Mononuclear cell (primary cell): ENCODE results near the gene ETNK2. TPM values are rescaled to one million over a fixed set of nuclear protein-coding genes. Genes with fewer than 3 reads are reported as not detected.
"Not testable (repeated sequence)": the region's sequence is repeated elsewhere in the genome, so short reads cannot be mapped to it uniquely, and the experiment has no call there.

Experiments
- H3K27me3 ChIP-seq: 2 replicates; pipeline ENCODE4 v1.6.0; 2011; ENCODE audit warnings: low read length, control low read depth; ENCODE audit not compliant: insufficient read depth
- H3K4me1 ChIP-seq: 2 replicates; pipeline ENCODE4 v1.5.1; 2011; ENCODE audit warnings: mild to moderate bottlenecking, low read length, control low read depth; ENCODE audit not compliant: insufficient read depth
- H3K4me3 ChIP-seq: 2 replicates; pipeline ENCODE4 v1.5.1; 2011; ENCODE audit warnings: mild to moderate bottlenecking, low read length, moderate library complexity
- H3K9me3 ChIP-seq: 2 replicates; pipeline ENCODE4 v1.5.1; 2011; ENCODE audit warnings: low read depth, mild to moderate bottlenecking, control low read depth, low read length
- total RNA-seq: library from RNA; depleted of rRNA; stranded (reverse); fragments of >200 nt; gene quantifications from one replicate; pipeline ENCODE4 v1.2.3, GENCODE V29; 2012

The ETNK2 gene
- total RNA-seq, 1 donor = 3.0 TPM

DNA sequence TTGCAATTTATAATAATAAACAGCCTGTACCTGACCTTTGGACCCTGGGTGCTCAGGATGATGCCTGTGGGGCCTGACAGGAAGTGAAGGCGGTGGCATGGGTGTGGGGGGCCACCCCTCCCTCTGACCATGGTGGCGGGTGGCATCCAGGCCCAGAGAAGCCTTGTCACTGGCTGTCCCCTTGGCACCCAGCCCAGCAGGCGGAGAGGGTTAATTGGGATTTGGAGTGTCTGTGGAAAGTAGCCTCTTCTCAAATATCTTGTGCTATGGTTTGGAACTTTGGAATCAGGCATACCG is 58.5 kb downstream of the ETNK2 start:
- Histone ChIP-seq H3K27me3 (no peaks in the 10 kb centered on the region), H3K4me1 (no peaks in the 10 kb centered on the region), H3K4me3 (no peak overlapping the region), H3K9me3 (no peaks in the 10 kb centered on the region)

DNA sequence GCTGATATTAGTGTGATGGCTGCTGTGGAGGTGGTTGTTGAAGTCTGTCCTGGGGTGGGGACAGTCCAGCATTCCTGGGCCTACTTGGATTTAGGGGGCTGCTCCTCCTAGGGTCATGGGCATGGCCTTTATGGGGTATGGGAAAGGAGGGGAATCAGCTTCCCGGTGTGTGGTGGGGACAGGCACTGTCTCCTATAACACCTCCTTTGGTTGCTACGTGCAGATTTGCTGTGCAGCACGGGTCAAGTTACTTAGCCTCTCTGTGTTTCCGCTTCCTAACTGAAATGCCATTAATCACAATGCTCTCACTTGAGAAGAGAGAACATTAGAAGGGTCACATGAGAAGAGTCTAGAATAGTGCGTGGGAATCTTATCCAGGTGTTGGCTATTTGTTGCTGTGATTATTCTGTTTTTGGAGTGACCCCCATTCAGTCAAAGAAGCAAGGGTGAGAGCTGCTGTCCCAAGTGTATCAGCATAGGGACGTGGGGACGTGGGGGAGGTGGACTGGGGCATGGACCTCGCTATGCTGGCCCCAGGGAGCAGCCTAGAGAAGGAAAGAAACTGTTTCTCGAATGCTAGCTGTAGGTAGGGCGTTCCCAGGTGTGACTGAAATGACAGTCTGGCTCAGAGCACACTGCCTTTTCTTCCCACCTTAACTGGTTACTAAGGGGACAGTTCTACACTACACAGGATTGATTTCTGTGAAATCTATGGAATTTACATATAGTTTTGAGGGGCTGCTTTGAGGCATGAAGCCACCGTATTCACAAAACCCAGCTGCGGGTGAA is 59.0 kb downstream of the ETNK2 start:
- Histone ChIP-seq H3K4me1 (no peaks in the 10 kb centered on the region), H3K4me3 (no peak overlapping the region), H3K9me3 (no peaks in the 10 kb centered on the region), H3K27me3 (no peaks in the 10 kb centered on the region)

DNA sequence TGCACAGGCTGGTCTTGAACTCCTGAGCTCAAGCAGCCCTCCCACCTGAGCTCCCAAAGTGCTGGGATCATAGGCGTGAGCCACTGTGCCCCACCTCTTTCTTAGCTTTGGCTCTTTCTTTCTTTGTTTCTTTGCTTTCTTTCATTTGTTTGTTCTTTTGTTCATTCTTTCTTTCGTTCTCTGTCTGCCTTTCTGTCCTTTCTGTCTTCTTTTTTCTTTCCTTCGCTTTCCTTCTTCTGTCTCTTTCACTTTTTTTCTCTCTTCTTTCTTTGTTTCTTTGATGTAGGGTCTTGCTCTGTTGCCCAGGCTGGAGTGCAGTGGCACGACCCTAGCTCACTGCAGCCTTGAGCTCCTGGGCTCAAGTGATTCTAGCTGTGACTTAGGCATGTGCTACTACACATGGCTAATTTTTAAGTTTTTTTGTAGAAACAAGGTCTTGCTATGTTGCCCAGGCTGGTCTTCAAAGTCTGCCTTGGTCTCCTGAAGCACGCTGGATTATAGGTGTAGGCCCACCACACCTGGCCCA is 60.0 kb downstream of the ETNK2 start:
- H3K4me1 ChIP-seq = no peaks in the 10 kb centered on the region
- no peaks in the 10 kb centered on the region for H3K9me3 ChIP-seq
- H3K4me3 ChIP-seq = no peak overlapping the region
- H3K27me3 ChIP-seq = no peaks in the 10 kb centered on the region

DNA sequence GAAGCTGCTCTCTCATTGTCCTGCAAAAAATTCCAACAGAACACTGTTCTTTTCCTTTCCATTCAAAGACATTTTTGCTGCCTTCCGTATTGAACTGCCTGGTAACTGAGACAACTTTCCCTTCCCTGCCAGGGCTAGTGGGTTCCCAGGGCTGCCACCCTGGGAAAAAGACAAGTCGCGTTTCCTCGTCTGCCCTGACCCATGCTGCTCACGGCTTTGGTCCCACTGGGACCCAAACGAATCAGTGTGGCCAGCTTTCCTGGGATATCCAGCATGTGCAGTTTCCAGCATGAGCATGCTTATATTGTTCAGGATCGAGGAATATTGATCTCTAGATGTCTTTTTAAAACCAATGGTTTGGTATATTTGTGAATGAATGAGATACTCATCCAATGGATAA is 60.8 kb downstream of the ETNK2 start:
- no peaks in the 10 kb centered on the region for H3K9me3 ChIP-seq
- H3K4me1 ChIP-seq = no peaks in the 10 kb centered on the region
- H3K4me3 ChIP-seq = no peak overlapping the region
- H3K27me3 ChIP-seq = no peaks in the 10 kb centered on the region

DNA sequence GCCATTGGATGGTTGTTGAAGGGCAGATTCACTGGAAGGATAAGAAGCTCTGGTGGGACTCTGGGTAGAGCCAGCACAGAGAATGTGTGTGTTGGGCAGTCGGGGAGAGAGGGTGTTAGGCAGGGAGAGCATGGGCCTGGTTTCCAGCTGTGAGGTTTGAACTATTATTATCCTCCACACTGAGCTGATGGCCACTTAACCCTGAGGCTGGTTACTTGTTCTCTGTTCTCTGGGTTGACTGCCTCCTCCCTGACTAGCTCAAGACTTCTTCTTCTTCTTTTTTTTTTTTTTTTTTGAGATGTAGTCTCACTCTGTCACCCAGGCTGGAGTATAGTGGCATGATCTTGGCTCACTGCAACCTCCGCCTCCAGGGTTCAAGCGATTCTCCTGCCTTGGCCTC is 61.7 kb downstream of the ETNK2 start:
- not testable (repeated sequence) for H3K27me3 ChIP-seq, H3K4me3 ChIP-seq, H3K9me3 ChIP-seq, H3K4me1 ChIP-seq

DNA sequence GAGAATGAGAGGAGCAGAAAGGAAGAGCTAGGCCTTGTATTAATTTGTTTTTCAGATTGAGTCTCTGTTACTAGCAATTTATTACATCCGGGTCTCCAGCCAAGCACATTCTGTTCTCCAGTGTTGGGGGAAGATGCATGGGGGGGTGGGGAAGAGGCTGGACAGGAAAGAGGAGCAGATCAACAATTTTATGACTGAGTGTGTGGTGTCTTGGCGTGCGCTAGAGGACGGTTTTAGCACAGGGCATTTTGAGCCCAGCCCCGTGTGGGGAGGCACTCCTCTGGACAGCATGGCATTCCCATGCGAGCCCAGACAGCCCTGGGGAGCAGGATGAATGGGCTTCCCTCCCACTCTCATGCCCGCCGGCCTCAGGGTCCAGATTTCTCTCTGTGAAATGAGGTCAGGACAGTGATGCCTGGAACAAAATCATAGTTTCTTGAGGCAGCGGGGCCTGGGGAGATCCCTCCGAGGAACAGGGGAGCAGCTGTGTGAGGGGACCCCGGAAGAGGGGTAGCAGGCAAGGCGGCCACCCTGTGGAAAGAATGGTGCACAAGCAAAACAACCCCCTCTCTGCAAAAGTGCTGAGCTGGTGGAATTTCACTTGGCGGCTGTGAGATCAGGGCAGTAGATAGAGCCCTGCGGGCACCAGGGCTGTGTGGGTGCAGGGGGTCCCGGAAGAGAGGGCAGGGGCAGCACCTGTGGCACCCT is 62.6 kb downstream of the ETNK2 start:
- H3K4me1 ChIP-seq = no peaks in the 10 kb centered on the region
- H3K27me3 ChIP-seq = no peaks in the 10 kb centered on the region
- H3K9me3 ChIP-seq = no peaks in the 10 kb centered on the region
- H3K4me3 ChIP-seq = no peak overlapping the region

DNA sequence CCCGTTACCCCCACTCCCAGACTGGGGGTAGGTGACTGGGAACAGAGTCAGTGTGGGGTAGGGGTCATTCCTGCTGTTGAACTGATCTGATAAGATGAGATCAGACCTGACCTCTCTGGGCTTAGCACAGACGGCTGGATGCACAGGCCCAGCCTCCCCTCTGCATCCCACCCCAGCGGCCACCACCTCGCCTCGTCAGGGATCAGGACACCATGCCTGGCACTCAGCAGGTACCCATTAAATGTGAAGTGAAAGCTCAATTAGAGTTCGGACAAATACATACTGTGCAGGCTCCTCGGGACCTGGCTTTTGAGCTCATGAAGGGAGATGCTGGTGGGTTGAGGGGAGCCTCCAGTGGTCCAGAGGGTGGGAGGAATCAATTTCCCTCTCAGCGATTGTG is 63.2 kb downstream of the ETNK2 start:
- Histone ChIP-seq H3K4me1 (no peaks in the 10 kb centered on the region), H3K27me3 (no peaks in the 10 kb centered on the region), H3K4me3 (no peak overlapping the region), H3K9me3 (no peaks in the 10 kb centered on the region)

DNA sequence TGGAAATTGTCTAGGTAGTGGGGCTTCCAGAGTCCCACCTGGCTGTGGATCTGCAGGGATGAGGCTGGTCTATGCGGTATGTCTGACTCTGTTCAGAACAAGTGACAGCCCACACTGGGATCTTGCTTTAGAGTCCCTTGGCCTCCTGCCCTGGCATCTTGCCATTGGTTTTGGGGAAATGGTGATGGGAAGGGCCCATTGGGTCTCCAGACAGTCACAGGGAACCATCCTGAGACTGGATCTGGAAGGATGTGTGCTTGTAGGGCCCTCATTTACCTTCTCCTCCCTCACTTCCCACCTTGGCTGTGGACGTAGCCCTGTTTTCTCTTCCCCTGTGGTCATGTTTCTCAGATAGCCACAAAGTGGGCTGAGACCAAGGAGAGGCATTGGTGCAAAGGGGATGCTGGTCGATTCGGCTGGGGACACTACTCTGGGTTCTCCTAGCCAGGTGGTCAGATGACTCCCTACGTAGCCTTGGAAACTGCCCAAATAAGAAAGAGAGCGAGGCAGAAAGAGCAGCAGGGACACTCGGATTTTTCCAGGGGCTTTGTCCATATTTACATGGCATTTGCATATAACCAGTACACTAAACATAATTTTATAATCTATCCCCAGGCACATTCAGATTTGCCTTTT is 63.8 kb downstream of the ETNK2 start:
- no peaks in the 10 kb centered on the region for H3K27me3 ChIP-seq
- no peak overlapping the region for H3K4me3 ChIP-seq
- no peaks in the 10 kb centered on the region for H3K9me3 ChIP-seq
- H3K4me1 ChIP-seq = no peaks in the 10 kb centered on the region

DNA sequence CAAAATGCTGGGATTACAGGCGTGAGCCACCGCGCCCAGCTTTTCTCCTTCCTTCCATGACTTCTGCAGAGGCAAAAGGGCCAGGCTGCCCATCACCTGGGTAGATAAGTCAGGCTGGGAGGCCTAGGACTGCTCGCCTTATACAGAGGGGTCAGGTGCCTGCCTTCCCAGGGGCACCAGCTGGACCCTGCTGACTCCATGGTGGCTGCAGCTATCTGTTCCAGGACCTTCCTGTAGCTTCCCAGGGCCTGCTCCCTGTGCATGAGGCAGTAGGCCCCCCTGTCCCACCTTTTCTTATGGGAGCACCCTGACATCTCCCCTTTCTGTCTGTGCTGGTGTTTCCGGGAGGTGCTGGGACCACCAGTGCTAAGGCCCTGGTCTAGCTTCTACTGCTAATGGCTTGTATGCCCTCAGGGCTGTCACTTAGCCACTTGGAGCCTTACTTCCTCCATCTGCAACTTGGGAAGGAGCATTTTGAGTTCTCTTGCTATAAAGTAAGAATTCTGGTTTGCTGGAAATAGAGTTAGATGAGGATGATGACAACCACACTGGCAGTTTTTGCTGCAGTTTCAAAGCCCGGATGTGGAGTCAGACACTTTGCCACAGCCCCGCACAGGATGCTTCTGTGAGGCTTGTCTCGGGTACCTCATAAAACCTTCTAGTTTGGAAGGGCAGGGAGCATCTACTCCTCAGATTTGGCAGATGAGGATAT is 64.5 kb downstream of the ETNK2 start:
- no peaks in the 10 kb centered on the region for H3K4me1 ChIP-seq
- H3K27me3 ChIP-seq = no peaks in the 10 kb centered on the region
- no peaks in the 10 kb centered on the region for H3K9me3 ChIP-seq
- no peak overlapping the region for H3K4me3 ChIP-seq

DNA sequence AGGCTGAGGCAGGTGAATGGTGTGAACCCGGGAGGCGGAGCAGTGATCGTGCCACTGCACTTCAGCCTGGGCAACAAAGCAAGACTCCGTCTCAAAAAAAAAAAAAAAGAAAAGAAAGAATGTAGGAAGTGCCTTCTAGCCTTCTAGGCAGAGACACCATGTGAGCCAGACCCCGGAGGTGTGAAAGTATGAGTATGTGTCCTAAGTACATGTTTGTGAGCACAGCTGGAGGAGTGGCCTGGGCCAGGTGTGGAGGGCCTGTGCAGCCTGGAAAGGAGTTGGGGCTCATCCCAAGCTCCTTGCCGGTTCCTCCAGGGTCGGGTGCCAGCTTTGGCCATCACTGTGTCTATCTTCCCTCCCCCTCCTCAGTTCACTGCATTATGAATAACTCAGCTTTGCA is 66.0 kb downstream of the ETNK2 start:
- H3K9me3 ChIP-seq = no peaks in the 10 kb centered on the region
- H3K27me3 ChIP-seq = no peaks in the 10 kb centered on the region
- H3K4me3 ChIP-seq = no peak overlapping the region
- H3K4me1 ChIP-seq = no peaks in the 10 kb centered on the region

DNA sequence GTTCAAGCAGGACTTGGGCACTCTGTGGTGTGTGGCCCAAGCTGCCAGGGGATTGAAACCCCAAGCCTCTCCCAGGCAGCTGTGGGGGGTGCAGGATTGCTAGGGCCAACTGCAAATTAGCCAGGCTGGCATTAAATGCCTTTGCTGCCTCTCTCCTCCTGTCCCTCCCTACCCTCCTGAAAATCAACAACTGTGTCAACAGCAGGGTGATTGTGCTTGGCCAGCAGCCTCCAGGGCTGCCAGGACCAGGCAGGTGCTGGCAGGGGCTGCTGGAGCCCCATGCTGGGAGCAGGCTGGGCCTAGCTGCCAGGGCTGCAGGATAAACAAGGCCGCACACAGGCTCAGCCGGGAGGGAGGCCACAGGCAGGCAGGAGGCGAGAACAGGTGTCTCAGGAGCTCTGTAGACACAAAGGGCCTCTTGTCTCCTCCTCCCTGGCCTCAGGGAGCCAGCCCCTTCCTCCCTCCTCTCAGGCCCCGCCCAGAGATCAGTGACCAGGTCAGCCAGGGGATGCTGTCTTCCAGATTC is 67.5 kb downstream of the ETNK2 start:
- Histone ChIP-seq H3K27me3 (no peaks in the 10 kb centered on the region), H3K4me1 (no peaks in the 10 kb centered on the region), H3K9me3 (no peaks in the 10 kb centered on the region), H3K4me3 (no peak overlapping the region)

DNA sequence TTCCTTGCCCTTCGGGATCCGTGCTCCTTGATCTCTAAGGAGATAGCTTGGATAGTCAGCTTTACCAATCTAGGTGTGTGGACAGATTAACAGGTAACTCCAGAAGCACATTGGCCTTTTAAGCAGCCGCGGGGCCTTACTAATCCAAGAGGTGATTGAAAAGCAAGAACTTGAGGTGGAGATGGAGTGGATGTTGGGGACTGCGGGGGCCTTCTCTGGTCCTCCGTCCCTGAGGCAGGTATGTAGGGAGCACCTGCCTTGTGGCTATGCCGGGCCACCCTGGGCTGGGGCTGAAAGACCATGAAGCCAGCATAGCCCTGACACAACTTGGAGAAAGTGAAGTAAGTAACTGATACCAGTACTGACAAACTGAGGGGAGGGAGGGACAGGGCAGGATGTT is 68.4 kb downstream of the ETNK2 start:
- no peaks in the 10 kb centered on the region for H3K4me1 ChIP-seq
- no peaks in the 10 kb centered on the region for H3K9me3 ChIP-seq
- H3K27me3 ChIP-seq = no peaks in the 10 kb centered on the region
- H3K4me3 ChIP-seq = no peak overlapping the region

DNA sequence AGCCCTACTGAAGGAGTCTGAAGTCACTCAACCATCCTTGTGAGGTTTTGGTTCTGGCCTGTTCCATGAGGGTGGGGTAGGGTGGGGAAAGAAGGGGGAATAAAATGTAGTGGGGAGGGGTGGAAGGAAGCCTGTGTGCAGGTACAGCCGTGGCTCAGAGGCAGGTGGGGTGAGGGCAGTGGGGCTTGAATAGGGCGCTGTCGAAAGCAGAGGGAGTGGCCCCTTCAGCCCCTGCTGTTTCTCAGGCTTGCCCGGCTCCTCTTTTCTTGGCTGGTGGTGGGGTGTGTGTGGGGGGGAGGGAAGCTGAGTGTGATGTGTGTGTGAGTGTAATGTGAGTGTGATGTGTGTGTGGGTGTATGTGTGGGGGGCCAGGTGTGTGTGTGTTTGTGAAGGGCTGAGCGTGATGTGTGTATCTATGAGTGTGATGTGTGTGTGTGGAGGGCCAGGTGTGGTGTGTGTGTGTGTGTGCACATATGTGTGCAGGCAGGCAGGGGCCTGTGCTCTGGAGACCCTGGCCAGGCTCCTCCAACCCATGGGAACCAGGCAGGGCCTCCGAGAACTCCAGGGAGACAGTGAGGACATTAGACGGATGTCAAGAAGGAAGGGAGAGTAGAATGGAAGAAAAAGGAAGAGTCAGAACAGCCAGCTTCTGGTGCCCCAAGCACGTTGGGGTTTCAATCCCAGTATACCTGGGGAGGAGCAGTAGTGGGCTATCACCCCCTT is 69.9 kb downstream of the ETNK2 start:
- Histone ChIP-seq H3K4me3 (no peak overlapping the region), H3K9me3 (no peaks in the 10 kb centered on the region), H3K27me3 (peaks cover under 1% of the 10 kb centered on the region), H3K4me1 (no peaks in the 10 kb centered on the region)

DNA sequence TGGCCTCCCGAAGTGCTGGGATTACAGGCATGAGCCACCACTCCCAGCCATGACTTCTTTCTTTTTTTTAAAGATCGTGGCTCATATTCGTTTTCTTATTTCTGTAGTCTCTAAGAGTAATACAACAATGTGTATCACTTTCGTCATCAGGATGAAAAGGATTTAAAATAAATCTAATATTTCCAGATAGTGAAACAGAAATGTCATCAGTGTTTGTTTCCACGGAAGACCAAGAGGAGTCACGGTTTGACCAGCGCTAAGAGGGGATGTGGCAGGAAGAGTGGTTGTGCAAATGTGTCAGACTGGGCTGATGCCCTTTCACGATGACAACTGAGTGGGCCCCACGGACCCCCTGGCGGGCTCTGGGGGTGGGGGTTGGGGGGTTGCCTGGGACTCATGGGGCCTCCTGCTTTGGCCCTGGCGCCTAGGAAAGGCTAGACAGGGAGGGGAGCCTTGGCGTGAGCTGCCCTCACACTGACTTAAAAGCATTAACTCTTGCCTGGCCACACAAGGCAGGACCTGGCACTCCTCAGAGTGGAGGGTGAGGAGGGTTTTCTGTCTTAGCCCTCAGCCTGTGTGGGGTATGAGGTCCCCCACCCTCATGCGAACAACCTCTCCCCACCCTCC is 70.6 kb downstream of the ETNK2 start:
- Histone ChIP-seq H3K27me3 (peaks cover 7% of the 10 kb centered on the region), H3K9me3 (no peaks in the 10 kb centered on the region), H3K4me3 (no peak overlapping the region), H3K4me1 (no peaks in the 10 kb centered on the region)
